ENCODE data around the gene TMEM43.

GRCh38 chr3:14118400-14119381, 6.2 kb upstream of the TMEM43 start:
- TF ChIP-seq, protein P1, sequence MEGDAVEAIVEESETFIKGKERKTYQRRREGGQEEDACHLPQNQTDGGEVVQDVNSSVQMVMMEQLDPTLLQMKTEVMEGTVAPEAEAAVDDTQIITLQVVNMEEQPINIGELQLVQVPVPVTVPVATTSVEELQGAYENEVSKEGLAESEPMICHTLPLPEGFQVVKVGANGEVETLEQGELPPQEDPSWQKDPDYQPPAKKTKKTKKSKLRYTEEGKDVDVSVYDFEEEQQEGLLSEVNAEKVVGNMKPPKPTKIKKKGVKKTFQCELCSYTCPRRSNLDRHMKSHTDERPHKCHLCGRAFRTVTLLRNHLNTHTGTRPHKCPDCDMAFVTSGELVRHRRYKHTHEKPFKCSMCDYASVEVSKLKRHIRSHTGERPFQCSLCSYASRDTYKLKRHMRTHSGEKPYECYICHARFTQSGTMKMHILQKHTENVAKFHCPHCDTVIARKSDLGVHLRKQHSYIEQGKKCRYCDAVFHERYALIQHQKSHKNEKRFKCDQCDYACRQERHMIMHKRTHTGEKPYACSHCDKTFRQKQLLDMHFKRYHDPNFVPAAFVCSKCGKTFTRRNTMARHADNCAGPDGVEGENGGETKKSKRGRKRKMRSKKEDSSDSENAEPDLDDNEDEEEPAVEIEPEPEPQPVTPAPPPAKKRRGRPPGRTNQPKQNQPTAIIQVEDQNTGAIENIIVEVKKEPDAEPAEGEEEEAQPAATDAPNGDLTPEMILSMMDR (IDR thresholded peaks at IDR 0.05; ENCODE audit: poor library complexity) = no peak
- no peak for TF ChIP-seq EZH2 (IDR thresholded peaks at IDR 0.05; ENCODE audit: borderline replicate concordance)

All from hepatocyte (in vitro differentiated cells).